BLaER1 treated with 17β-estradiol and CSF1 and Interleukin-3, amounts not matched to agents 10 nM and 100 nM (cell line): ENCODE results near the gene CERT1.

Experiments used
- H3K27ac ChIP-seq, 11 experiments: shearing (Covaris generic); formaldehyde crosslinking; 2 replicates each; pipeline ENCODE4 v1.8.1; 2022
- H3K27me3 ChIP-seq, 11 experiments: shearing (Covaris generic); formaldehyde crosslinking; 2 replicates each; pipeline ENCODE4 v1.8.1; 2022
- H3K36me3 ChIP-seq, 11 experiments: shearing (Covaris generic); formaldehyde crosslinking; 2 replicates each; pipeline ENCODE4 v1.8.1; 2022
- H3K4me1 ChIP-seq, 10 experiments: shearing (Covaris generic); formaldehyde crosslinking; 2 replicates each; pipeline ENCODE4 v1.8.1; 2022
- H3K4me2 ChIP-seq, 11 experiments: shearing (Covaris generic); formaldehyde crosslinking; 2 replicates each; pipeline ENCODE4 v1.8.1; 2022
- H3K4me3 ChIP-seq, 10 experiments: shearing (Covaris generic); formaldehyde crosslinking; 2 replicates each; pipeline ENCODE4 v1.8.1; 2022
- H3K9ac ChIP-seq, 11 experiments: shearing (Covaris generic); formaldehyde crosslinking; 2 replicates each; pipeline ENCODE4 v1.8.1; 2022
- H3K9me3 ChIP-seq, 11 experiments: shearing (Covaris generic); formaldehyde crosslinking; replicated peaks in 1 of 11; 2 replicates each; pipeline ENCODE4 v1.8.1; 2022
- H4K20me1 ChIP-seq, 11 experiments: shearing (Covaris generic); formaldehyde crosslinking; 2 replicates each; pipeline ENCODE4 v1.8.1; 2022
- Cebpa-rat ChIP-seq, 11 experiments: shearing (Covaris generic); IDR thresholded peaks; 2 replicates each; pipeline ENCODE4 v1.8.1; 2022

Gene CERT1

GRCh38 chr5:75405296-75405695 lies 106.1 kb downstream of the CERT1 start:
- no peaks in the 10 kb centered on the region for H3K9me3 ChIP-seq
- H3K27me3 ChIP-seq: no peaks in the 10 kb centered on the region
- H3K4me1 ChIP-seq: peaks cover 0 to 7% (median 0%) of the 10 kb centered on the region in 10 experiments; a peak in 2 of 20 replicates
- no peak overlapping the region for H3K9ac ChIP-seq
- H3K4me2 ChIP-seq: no peak overlapping the region
- no peak for TF ChIP-seq Cebpa-rat (IDR thresholded peaks at IDR 0.05)
- peaks cover 33 to 94% (median 56%) of the 10 kb centered on the region in 11 experiments for H3K36me3 ChIP-seq
- peaks cover 0 to 27% (median 0%) of the 10 kb centered on the region in 11 experiments; a peak in 2 of 22 replicates for H4K20me1 ChIP-seq
- no peak overlapping the region for H3K27ac ChIP-seq
- H3K4me3 ChIP-seq: no peak overlapping the region

GRCh38 chr5:75395277-75395676 lies 116.2 kb downstream of the CERT1 start:
- Histone ChIP-seq H3K4me1 (no peaks in the 10 kb centered on the region), H3K36me3 (peaks cover 27 to 99% (median 56%) of the 10 kb centered on the region in 11 experiments), H4K20me1 (peaks cover 0 to 55% (median 0%) of the 10 kb centered on the region in 11 experiments; a peak in 3 of 22 replicates), H3K27me3 (no peaks in the 10 kb centered on the region), H3K27ac (no peak overlapping the region), H3K9ac (no peak overlapping the region), H3K4me2 (no peak overlapping the region), H3K9me3 (no peaks in the 10 kb centered on the region), H3K4me3 (no peak overlapping the region)
- no peak for TF ChIP-seq Cebpa-rat (IDR thresholded peaks at IDR 0.05)

DNA sequence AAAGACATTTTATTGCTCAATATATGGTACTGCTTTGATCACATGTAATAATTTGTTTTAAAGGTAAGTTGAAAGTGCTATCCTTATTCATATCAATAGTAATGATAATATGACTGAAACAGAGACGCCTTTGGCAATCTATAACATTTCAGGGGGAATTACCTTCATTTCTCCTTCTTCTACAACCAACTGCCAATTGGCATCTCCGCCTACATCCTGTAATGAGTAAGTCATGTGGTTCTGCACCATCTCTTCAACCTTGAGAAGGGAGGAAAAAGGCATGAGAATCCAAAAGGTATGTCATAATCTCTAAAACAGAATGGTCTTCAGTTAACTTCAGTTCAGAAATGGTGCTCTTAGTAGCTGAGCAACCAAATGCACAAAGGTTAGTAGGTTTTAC lies 122.0 kb downstream of the CERT1 start:
- no peak overlapping the region for H3K9ac ChIP-seq
- H3K9me3 ChIP-seq: no peaks in the 10 kb centered on the region
- peaks cover 0 to 20% (median 0%) of the 10 kb centered on the region in 11 experiments; a peak in 3 of 22 replicates for H4K20me1 ChIP-seq
- H3K4me3 ChIP-seq: no peak overlapping the region
- no peak for TF ChIP-seq Cebpa-rat (IDR thresholded peaks at IDR 0.05)
- H3K27ac ChIP-seq: no peak overlapping the region
- H3K4me2 ChIP-seq: no peak overlapping the region
- peaks cover 43 to 96% (median 75%) of the 10 kb centered on the region in 11 experiments for H3K36me3 ChIP-seq
- no peaks in the 10 kb centered on the region for H3K4me1 ChIP-seq
- H3K27me3 ChIP-seq: no peaks in the 10 kb centered on the region

GRCh38 chr5:75387806-75388205 lies 123.6 kb downstream of the CERT1 start:
- no peaks in the 10 kb centered on the region for H3K9me3 ChIP-seq
- H3K27me3 ChIP-seq: no peaks in the 10 kb centered on the region
- peaks cover 0 to 13% (median 0%) of the 10 kb centered on the region in 11 experiments; a peak in 2 of 22 replicates for H4K20me1 ChIP-seq
- H3K9ac ChIP-seq: no peak overlapping the region
- no peak for TF ChIP-seq Cebpa-rat (IDR thresholded peaks at IDR 0.05)
- H3K27ac ChIP-seq: no peak overlapping the region
- H3K4me2 ChIP-seq: no peak overlapping the region
- peaks cover 42 to 96% (median 74%) of the 10 kb centered on the region in 11 experiments for H3K36me3 ChIP-seq
- no peaks in the 10 kb centered on the region for H3K4me1 ChIP-seq
- no peak overlapping the region for H3K4me3 ChIP-seq

GRCh38 chr5:75384218-75384617 lies 127.2 kb downstream of the CERT1 start:
- H3K36me3 ChIP-seq: peaks cover 72 to 100% (median 93%) of the 10 kb centered on the region in 11 experiments
- H3K4me1 ChIP-seq: no peaks in the 10 kb centered on the region
- no peak overlapping the region for H3K27ac ChIP-seq

DNA sequence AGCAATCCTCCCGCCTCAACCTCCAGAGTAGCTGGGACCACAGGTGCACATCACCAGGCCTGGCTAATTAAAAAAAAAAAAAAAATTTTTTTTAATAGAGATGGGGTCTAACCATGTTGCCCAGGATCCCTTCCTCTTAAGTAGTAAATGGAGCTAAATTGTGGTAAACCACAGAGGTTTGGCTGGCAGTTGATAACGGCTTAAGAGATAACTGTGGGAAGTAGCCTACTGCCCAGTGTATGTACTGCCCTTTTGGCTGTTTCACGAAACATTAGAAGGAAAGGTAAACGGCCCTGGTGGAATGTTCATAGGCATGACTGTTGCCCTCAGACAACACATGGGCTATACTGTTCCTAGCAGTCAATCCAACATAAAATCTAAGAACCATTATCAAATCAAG lies 130.0 kb downstream of the CERT1 start:
- no peak for TF ChIP-seq Cebpa-rat (IDR thresholded peaks at IDR 0.05)
- Histone ChIP-seq H3K9ac (no peak overlapping the region), H3K27me3 (no peaks in the 10 kb centered on the region), H3K4me1 (no peaks in the 10 kb centered on the region), H4K20me1 (peaks cover 0 to 44% (median 0%) of the 10 kb centered on the region in 11 experiments; a peak in 2 of 22 replicates), H3K9me3 (no peaks in the 10 kb centered on the region), H3K4me2 (no peak overlapping the region), H3K27ac (no peak overlapping the region), H3K4me3 (no peak overlapping the region), H3K36me3 (peaks cover 71 to 99% (median 90%) of the 10 kb centered on the region in 11 experiments)

More at GRCh38 chr5:75384218-75384617, 127.2 kb downstream of the CERT1 start:
- Histone ChIP-seq H3K27me3 (no peaks in the 10 kb centered on the region), H3K4me2 (no peak overlapping the region), H4K20me1 (peaks cover 0 to 27% (median 0%) of the 10 kb centered on the region in 11 experiments; a peak in 2 of 22 replicates), H3K4me3 (no peak overlapping the region), H3K9ac (no peak overlapping the region), H3K9me3 (no peaks in the 10 kb centered on the region)
- TF ChIP-seq Cebpa-rat (IDR thresholded peaks at IDR 0.05): no peak

DNA sequence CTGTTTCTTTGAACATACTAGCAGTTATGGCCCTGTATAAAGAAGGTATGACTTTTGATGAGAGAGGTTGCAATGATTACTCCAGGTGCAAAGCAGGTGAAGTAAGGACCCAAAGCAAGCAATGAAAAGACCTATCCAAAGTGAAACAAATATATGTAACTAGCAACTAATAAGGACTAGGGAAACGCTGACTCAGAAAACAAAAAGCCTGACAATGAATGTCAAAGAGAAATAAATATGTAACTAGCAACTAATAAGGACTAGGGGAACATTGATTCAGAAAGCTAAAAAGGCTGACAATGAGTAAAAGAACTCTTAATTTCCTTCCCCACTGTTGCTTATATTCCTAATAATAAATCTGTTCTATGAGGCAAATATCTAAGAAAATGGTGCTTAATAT lies 131.3 kb downstream of the CERT1 start:
- no peak overlapping the region for H3K27ac ChIP-seq
- no peak for TF ChIP-seq Cebpa-rat (IDR thresholded peaks at IDR 0.05)
- H3K9me3 ChIP-seq: no peaks in the 10 kb centered on the region
- no peaks in the 10 kb centered on the region for H3K27me3 ChIP-seq
- H3K4me3 ChIP-seq: no peak overlapping the region
- peaks cover 69 to 99% (median 85%) of the 10 kb centered on the region in 11 experiments for H3K36me3 ChIP-seq
- H3K4me1 ChIP-seq: no peaks in the 10 kb centered on the region
- H3K4me2 ChIP-seq: no peak overlapping the region
- peaks cover 0 to 50% (median 0%) of the 10 kb centered on the region in 11 experiments; a peak in 2 of 22 replicates for H4K20me1 ChIP-seq
- H3K9ac ChIP-seq: no peak overlapping the region

GRCh38 chr5:75375414-75375813 lies 136.0 kb downstream of the CERT1 start:
- Histone ChIP-seq H3K4me3 (no peak overlapping the region), H4K20me1 (peaks cover 0 to 26% (median 0%) of the 10 kb centered on the region in 11 experiments; a peak in 2 of 22 replicates), H3K9ac (no peak overlapping the region), H3K9me3 (no peaks in the 10 kb centered on the region), H3K4me2 (no peak overlapping the region), H3K36me3 (peaks cover 51 to 97% (median 68%) of the 10 kb centered on the region in 11 experiments), H3K27ac (no peak overlapping the region), H3K4me1 (no peaks in the 10 kb centered on the region), H3K27me3 (no peaks in the 10 kb centered on the region)
- TF ChIP-seq Cebpa-rat (IDR thresholded peaks at IDR 0.05): no peak

GRCh38 chr5:75374394-75374814 lies 137.0 kb downstream of the CERT1 start:
- H3K4me2 ChIP-seq: no peak overlapping the region
- H3K4me1 ChIP-seq: no peaks in the 10 kb centered on the region
- no peak overlapping the region for H3K4me3 ChIP-seq
- peaks cover 0 to 29% (median 0%) of the 10 kb centered on the region in 11 experiments; a peak in 2 of 22 replicates for H4K20me1 ChIP-seq
- H3K9ac ChIP-seq: no peak overlapping the region
- no peak for TF ChIP-seq Cebpa-rat (IDR thresholded peaks at IDR 0.05)
- H3K27ac ChIP-seq: no peak overlapping the region
- H3K27me3 ChIP-seq: no peaks in the 10 kb centered on the region
- H3K9me3 ChIP-seq: no peaks in the 10 kb centered on the region
- H3K36me3 ChIP-seq: peaks cover 40 to 94% (median 58%) of the 10 kb centered on the region in 11 experiments

- H4K20me1 ChIP-seq: peaks cover 0 to 30% (median 0%) of the 10 kb centered on the region in 11 experiments; a peak in 2 of 22 replicates
- H3K9me3 ChIP-seq: no peaks in the 10 kb centered on the region
- no peak overlapping the region for H3K4me2 ChIP-seq
- no peaks in the 10 kb centered on the region for H3K27me3 ChIP-seq
- H3K4me1 ChIP-seq: no peaks in the 10 kb centered on the region
- H3K9ac ChIP-seq: no peak overlapping the region
- TF ChIP-seq Cebpa-rat (IDR thresholded peaks at IDR 0.05): no peak
- H3K36me3 ChIP-seq: peaks cover 35 to 94% (median 52%) of the 10 kb centered on the region in 11 experiments
- no peak overlapping the region for H3K4me3 ChIP-seq
- H3K27ac ChIP-seq: no peak overlapping the region
Measured at GRCh38 chr5:75373862-75374261, 137.6 kb downstream of the CERT1 start.
